ENCODE data around the gene POLH. TPM values are rescaled to one million over a fixed set of nuclear protein-coding genes. Genes with fewer than 3 reads are reported as not detected.

Gene POLH
- total and polyA plus RNA-seq, 9 of the 15 experiments (the other 6 are each of a cell fraction or from before 2014, with no cell fraction given): 5.8 to 31.6 (median 20.6) TPM

DNA sequence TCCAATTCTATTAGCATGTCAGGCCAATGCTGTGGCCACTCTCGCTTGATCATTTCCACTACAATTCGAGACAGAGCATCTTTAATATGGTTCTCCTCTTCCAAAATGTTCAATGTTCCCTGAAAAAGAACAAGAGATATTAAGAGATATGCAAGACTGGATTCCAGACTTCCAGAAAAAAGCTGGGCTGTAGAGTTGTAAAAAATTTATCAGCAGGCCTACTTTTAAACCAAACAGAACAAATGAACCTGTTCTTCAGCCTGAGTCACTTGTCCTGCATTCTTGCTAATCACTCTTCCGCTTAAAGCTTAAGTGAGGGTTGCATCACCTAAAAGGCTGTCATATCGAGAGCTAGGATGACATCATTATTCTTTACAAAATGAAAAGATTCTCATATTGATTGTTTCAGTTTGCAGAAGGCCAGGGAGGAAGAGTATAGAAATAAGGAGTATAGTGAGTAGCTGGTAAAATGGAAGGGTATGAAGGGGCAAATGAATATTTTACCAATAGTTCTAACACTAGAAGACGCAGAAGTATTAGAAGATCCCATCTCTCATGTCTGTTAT is 5.0 kb upstream of the POLH start (continued):
- TF ChIP-seq TFAP4 (CRISPR knock-in tag; IDR thresholded peaks at IDR 0.05; ENCODE audit: borderline replicate concordance) (no peak), ZFPM2 (CRISPR knock-in tag; IDR thresholded peaks at IDR 0.05) (no peak), PHF8 (IDR thresholded peaks at IDR 0.05; ENCODE audit: borderline replicate concordance, low read length) (no peak), GATA2 (CRISPR knock-in tag; IDR thresholded peaks at IDR 0.05) (no peak), ZNF280B (CRISPR knock-in tag; IDR thresholded peaks at IDR 0.05) (no peak), ZBTB49 (CRISPR knock-in tag; IDR thresholded peaks at IDR 0.05; ENCODE audit: borderline replicate concordance) (no peak), ZNF277 (CRISPR knock-in tag; IDR thresholded peaks at IDR 0.05; ENCODE audit: borderline replicate concordance) (no peak), EP300 (IDR thresholded peaks at IDR 0.05; ENCODE audit: low read length) (peak; percentile 86), MCM7 (IDR thresholded peaks at IDR 0.05) (no peak), ZNF263 (CRISPR knock-in tag; IDR thresholded peaks at IDR 0.05; ENCODE audit: borderline replicate concordance) (no peak), HDAC6 (IDR thresholded peaks at IDR 0.05; ENCODE audit: low read depth, low read length) (no peak), EWSR1 (IDR thresholded peaks at IDR 0.05; ENCODE audit: borderline replicate concordance, low read depth, partially characterized antibody) (no peak), PRPF4 (IDR thresholded peaks at IDR 0.05; ENCODE audit: insufficient read depth, low read depth, low read length, poor library complexity, severe bottlenecking) (no peak), SREBF2 (CRISPR knock-in tag; IDR thresholded peaks at IDR 0.05) (no peak), POU5F1 (IDR thresholded peaks at IDR 0.05; ENCODE audit: borderline replicate concordance, low read depth, low read length, partially characterized antibody) (no peak), ZNF23 (CRISPR knock-in tag; IDR thresholded peaks at IDR 0.05) (no peak), JUN (IDR thresholded peaks at IDR 0.05; ENCODE audit: borderline replicate concordance, low read depth, low read length) (peak; percentile 99), JUN (CRISPR knock-in tag; IDR thresholded peaks at IDR 0.05; ENCODE audit: borderline replicate concordance) (peak; percentile 70; the same call in 1 of the 2 replicates), DPF2 (IDR thresholded peaks at IDR 0.05) (peak; percentile 77; the same call in 1 of the 2 replicates), MEF2D (tag; conservative IDR thresholded peaks at IDR 0.05; ENCODE audit: low read depth) (peak; percentile 72; the same call in 1 of the 2 replicates)
- TF ChIP-seq, protein P1, sequence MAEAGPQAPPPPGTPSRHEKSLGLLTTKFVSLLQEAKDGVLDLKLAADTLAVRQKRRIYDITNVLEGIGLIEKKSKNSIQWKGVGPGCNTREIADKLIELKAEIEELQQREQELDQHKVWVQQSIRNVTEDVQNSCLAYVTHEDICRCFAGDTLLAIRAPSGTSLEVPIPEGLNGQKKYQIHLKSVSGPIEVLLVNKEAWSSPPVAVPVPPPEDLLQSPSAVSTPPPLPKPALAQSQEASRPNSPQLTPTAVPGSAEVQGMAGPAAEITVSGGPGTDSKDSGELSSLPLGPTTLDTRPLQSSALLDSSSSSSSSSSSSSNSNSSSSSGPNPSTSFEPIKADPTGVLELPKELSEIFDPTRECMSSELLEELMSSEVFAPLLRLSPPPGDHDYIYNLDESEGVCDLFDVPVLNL (CRISPR knock-in tag; IDR thresholded peaks at IDR 0.05; ENCODE audit: low read depth): no peak
